Thyroid gland (tissue), 4 donors: ENCODE measurements around the gene NACAD.

Source experiments
- CTCF ChIP-seq, 6 experiments: fragments of 200-600 bp in 3 of 6; fragments of 450-650 bp in 3 of 6; sonication (generic) in 3 of 6; IDR thresholded peaks; one replicate each; pipeline ENCODE4 v1.5.1; 2016 to 2019; ENCODE audit warnings: antibody characterized with exemption in 6 of 6, mild to moderate bottlenecking in 2 of 6, inconsistent platforms in 1 of 6, moderate library complexity in 1 of 6
- POLR2A ChIP-seq, 2 donors: fragments of 450-650 bp; IDR thresholded peaks; one replicate each; pipeline ENCODE4 v1.6.1; 2017; ENCODE audit warnings: antibody characterized with exemption in 2 of 2, mild to moderate bottlenecking in 2 of 2, moderate library complexity in 1 of 2

GRCh38 chr7:45057878-45058277 lies 30.9 kb downstream of the NACAD start:
- TF ChIP-seq CTCF (IDR thresholded peaks at IDR 0.05) = no peak
- TF ChIP-seq POLR2A (IDR thresholded peaks at IDR 0.05) = no peak
